Colon (tissue), 2 donors: Measurements from ENCODE around the gene ZNF597.

Source experiments
- FAIRE-seq: peaks from 2 replicates; lab custom pipeline; 2012; peaks lifted over from hg19 to GRCh38; lab: Jason Lieb, UNC
- donor health status: control.
- donor health status: control.

ZNF597 gene

GRCh38 chr16:3454631-3455147, 11.4 kb upstream of the ZNF597 start:
- FAIRE-seq: no peak

DNA sequence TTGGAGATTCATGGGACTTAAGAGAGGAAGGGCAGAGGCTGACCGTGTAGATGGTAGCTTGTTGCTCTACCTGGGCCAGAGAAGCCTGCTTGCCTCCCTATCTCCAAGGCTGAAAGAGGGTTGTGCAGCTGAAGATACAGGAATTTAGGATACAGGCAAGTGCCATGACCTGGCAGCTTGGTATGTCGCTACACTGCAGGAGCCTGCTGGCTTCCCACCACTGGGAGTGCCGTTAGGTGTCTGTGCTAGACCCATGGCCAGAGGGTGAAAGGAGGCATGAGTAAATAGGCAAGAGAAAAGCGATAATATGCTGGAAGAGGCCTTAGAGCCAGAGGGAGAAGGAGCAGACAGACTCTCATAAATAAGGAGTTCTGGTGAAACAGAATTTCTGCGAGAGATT, 10.8 kb upstream of the ZNF597 start:
- FAIRE-seq: no peak

- no peak for FAIRE-seq
These were observed 706 bp upstream of the ZNF597 start for GRCh38 chr16:3444032-3444388.

GRCh38 chr16:3439637-3440036, 3.7 kb downstream of the ZNF597 start:
- no peak for FAIRE-seq

DNA sequence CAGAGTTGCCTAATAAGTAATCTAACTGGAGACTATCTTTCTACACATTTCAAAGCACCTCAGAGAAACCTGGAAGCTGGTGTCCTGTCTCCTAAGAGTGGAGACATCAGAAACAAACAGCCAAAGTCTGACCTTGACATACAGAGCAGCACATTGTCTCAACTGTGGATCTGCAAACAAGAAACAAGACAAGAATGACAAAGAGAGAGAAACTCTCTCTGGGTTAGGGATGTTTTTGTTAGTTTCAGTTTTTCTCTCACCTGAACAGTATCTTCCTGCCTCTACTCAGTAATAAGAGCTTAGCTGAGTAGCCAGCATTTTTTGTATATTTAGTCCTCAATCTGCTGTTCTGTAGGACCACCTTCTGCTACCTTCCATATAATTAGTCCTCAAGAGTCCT, 8.9 kb downstream of the ZNF597 start:
- no peak for FAIRE-seq

- FAIRE-seq: no peak
These were observed 11.5 kb downstream of the ZNF597 start for GRCh38 chr16:3431779-3432219.

GRCh38 chr16:3413730-3414379, 29.4 kb downstream of the ZNF597 start:
- FAIRE-seq: no peak

DNA sequence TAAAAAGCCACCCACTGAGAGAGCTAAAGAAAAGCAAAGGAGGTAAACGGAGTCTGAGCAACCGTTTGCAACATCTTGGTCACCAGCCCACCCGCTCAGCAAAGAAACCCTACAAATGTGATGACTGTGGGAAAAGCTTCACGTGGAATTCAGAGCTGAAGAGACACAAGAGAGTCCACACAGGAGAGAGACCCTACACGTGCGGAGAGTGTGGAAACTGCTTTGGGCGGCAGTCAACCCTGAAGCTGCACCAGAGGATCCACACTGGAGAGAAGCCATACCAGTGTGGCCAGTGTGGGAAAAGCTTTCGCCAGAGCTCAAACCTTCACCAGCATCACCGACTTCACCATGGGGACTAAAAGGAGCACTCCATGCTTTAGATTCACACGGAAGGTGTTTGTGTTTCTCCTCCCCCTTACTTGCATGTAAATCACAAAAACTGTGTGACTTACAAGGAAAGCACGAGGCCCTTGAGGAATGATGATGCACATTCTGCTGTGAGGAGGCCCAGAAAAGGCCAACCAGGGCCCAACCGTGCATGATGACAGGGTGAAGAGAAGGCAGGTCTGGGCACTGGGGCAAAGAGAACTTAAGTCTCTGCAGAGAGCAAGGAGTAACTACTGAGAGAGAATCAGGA, 34.6 kb downstream of the ZNF597 start:
- FAIRE-seq: no peak

DNA sequence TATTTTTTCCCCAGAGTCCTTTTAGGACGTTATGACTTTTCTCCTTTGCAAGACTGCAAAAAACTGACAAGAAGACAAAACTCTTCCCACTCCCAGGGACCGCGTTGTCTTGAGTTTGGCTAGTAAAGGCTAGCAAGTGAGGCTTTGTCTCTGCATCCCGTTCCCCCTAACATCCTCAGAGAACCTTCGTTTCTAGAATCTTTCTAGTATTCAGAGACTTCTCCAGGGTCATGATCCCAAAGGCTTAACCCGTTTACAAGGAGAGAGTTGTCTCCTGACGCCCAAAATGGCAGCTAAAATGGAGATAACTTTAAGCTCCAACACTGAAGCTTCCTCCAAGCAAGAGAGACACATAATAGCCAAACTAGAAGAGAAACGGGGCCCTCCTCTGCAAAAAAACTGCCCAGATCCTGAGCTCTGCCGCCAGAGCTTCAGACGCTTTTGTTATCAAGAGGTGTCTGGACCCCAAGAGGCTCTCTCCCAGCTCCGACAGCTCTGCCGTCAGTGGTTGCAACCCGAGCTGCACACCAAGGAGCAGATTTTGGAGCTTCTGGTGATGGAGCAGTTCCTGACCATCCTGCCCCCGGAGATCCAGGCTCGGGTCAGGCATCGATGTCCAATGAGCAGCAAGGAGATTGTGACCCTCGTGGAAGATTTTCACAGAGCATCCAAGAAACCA, 41.4 kb downstream of the ZNF597 start:
- no peak for FAIRE-seq

DNA sequence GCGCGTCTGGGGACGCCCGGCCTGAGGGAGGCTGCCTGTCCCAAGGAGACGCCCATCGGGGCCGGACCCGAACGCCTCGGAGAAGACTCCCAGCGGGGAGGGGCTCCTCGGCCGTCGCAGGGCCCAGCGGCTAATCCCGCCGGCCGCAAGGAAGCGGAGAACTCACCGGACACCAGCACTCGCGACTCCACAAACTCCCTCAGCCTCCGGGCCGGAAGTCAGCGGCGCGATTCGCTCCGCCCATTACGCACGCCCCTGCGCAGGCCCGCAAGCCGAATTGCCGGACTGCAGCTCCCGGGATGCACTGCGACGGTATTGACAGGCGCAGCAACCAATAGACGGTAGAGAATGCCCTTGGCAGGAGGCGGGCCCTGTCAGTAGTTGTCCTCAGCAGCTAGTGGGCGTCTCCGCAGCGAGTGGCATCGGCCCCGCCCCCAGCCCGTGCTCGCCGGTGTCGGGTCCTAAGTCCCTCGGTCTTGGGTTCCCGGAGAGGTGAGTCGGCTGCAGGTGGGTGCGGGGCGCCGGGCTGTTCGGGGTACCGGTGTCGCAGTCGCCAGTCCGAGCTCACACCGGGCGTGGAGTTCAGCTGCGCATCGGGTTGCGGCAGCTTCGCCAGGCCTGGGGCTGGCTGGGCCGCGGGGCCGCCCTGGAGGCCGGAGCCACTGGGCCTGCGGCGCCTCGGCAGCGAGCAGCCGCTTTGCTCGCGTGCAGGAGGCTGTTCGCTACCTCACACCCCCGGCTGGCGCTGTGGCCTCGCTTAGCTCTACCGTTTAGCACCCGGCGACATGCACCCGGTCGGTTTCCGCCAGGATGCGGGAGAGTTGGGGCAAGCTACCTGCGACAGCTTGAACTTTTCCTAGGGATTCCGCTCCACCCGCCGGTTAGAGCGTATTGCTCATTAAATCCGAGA, 42.3 kb downstream of the ZNF597 start, which contains the start of the genes ZNF174 and ZSCAN32:
ZNF174 (plus strand) TSS at position 437 of the 910 bp plus-strand sequence. CDS start 790 bp downstream, outside the sequence.
ZSCAN32 (minus strand) TSS at position 226 of the 910 bp plus-strand sequence. CDS start 3,447 bp downstream, outside the sequence.
- no peak for FAIRE-seq

DNA sequence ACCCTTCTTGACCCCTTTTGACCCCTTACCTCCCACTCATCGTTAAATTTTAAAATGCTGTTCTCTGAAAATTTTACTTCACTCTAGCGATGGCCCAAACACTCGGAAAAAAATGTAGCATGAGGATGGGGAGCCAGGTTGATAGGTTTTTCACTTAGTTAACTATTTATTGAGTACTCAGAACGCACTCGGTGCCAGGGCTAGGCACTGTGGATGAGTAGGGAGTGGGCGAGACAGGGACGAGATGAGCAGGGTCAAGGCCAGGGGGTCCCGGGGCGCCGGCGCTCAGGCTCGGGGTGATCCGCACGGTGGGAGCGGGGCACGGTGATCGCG, 42.9 kb downstream of the ZNF597 start:
- no peak for FAIRE-seq

DNA sequence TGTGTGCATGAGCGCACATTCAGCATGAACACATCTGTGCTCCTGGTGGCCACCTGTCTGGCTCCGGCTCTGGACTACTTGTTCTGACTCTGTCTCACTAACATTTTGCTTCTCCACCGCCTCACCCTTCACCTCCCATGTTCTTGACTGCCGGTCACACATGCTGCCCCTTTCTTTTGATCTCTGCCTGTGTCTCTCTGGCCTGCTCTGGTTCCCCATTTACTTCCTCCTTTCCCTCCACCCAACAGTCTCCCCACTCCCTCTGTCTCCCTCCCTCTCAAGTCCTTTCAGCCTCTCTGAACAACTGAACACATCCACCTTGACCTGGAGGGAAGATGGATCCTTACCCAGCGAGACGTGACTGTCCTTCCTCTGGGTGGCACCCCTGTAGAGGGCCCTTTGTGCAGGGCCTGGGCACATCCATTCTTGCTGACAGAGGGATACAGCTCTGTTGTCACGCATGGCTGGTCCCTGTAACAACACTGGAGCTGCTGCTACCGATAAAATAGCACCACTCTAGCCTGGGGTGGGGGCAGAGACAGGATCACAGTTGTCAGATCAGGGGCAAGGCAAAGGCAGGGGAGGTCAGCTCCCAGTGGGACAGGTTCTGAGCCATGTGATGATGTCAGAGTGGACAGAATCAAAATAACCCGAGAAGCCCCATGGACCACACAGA, 53.5 kb downstream of the ZNF597 start:
- no peak for FAIRE-seq

DNA sequence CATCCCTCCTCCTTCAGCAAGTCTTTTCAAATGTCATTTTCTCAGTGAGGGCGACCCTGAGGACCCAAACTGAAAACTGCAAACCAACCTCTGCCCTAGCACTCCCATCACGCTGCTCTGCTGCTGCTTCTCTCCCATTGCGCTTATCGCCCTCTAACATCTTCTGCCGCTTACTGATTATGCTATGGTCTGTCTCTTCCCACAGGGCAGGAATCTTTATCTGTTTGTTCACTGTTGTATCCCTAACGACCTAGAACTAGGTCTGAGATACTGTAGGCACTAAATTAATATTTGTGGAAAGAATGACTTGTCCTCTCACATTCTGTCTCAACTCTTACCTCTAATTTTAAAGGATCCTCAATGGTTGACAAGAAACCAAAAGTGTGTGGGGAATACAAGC, 55.0 kb downstream of the ZNF597 start:
- FAIRE-seq: no peak

DNA sequence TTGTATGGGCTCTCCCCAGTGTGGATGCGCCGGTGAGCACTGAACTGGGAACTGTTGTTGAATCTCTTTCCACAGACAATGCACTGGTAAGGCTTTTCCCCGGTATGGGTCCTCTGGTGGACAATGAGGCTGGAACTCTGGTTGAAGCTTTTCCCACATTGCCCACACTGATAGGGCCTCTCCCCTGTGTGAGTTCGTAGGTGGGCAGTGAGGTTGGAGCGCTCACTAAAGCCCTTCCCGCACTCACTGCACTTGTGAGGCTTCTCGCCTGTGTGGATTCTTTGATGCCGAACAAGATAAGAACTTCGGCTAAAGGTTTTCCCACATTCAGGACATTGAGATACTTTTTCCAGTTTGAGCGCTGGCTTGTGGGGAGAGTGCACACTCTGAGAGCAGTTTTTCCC, 60.3 kb downstream of the ZNF597 start:
- FAIRE-seq: no peak
